Fibroblast of skin of back (primary cell): ENCODE measurements around the gene TST.

Experiments used
- DNase-seq: peaks from one replicate; pipeline ENCODE4 v3.0.0-alpha.2; 2013

TST gene

GRCh38 chr22:37053310-37054055, 34.2 kb upstream of the TST start:
- no peak for DNase-seq

- DNase-seq: no peak
Measured at GRCh38 chr22:37052386-37053309, 33.4 kb upstream of the TST start.

- peak; percentile 79 for DNase-seq
Measured at GRCh38 chr22:37051391-37052385, 32.4 kb upstream of the TST start, which contains the start of gene KCTD17. TSS of gene KCTD17 (plus strand) at chr22:37051742. CDS start at chr22:37051761, 19 bp downstream.

GRCh38 chr22:37050913-37051312, 31.7 kb upstream of the TST start:
- no peak for DNase-seq

- no peak for DNase-seq
Measured at GRCh38 chr22:37049224-37049623, 30.0 kb upstream of the TST start.

- DNase-seq: peak; percentile 40
Measured at GRCh38 chr22:37048133-37048532, 28.9 kb upstream of the TST start.

- no peak for DNase-seq
Measured at GRCh38 chr22:37047006-37047405, 27.8 kb upstream of the TST start.

GRCh38 chr22:37046589-37046988, 27.3 kb upstream of the TST start:
- no peak for DNase-seq

GRCh38 chr22:37045958-37046357, 26.7 kb upstream of the TST start:
- DNase-seq: peak; percentile 66

GRCh38 chr22:37044634-37045625, 25.7 kb upstream of the TST start:
- no peak for DNase-seq

GRCh38 chr22:37043828-37044538, 24.7 kb upstream of the TST start:
- no peak for DNase-seq

GRCh38 chr22:37043209-37043827, 24.1 kb upstream of the TST start:
- no peak for DNase-seq

GRCh38 chr22:37039466-37039865, 20.2 kb upstream of the TST start:
- no peak for DNase-seq

GRCh38 chr22:37037669-37038068, 18.4 kb upstream of the TST start:
- no peak for DNase-seq

- DNase-seq: no peak
Measured at GRCh38 chr22:37036655-37037377, 17.6 kb upstream of the TST start.

GRCh38 chr22:37033605-37034430, 14.6 kb upstream of the TST start:
- no peak for DNase-seq

GRCh38 chr22:37032535-37033460, 13.6 kb upstream of the TST start:
- DNase-seq: peak; percentile 17
